K562 (cell line): ENCODE measurements around the gene OST4. TPM values are rescaled to one million over a fixed set of nuclear protein-coding genes. Genes with fewer than 3 reads are reported as not detected.
A peak's percentile ranks its signal among the peaks of the same experiment; 100 is the strongest.

Experiments
- ATAC-seq: fragments of 200-7000 bp; cut with Tn5 transposase; 3 replicates; pipeline ENCODE4 v1.9.1; 2020; ENCODE audit warnings: moderate library complexity
- BruUV-seq: library from RNA; stranded (reverse); fragments of 400-500 nt; replicated peaks from 2 replicates; lab custom pipeline; 2021; lab: Mats Ljungman, UMichigan
- CTCF ChIA-PET: fragments of 300-600 bp; formaldehyde crosslinking; extraction: SDS; loops from one replicate; lab custom pipeline; 2021; ENCODE audit warnings: low intra/inter-chr PET ratio; lab: Yijun Ruan, JAX
- POLR2A ChIA-PET: fragments of 300-600, 350-650 bp; sonication (Branson Sonifier 250); formaldehyde crosslinking; extraction: SDS; loops from one replicate; lab custom pipeline; 2021; ENCODE audit warnings: antibody characterized with exemption, inconsistent platforms; lab: Yijun Ruan, JAX
- DNase-seq, 4 experiments: peaks; one replicate each; pipeline versions ENCODE4 v3.0.0 to v3.0.0-alpha.2; 2011 to 2018; ENCODE audit warnings: low spot score in 3 of 4, mixed read lengths in 3 of 4; ENCODE audit errors: extremely low read depth in 1 of 4
- FAIRE-seq: peaks from 2 replicates; lab custom pipeline; 2011; peaks lifted over from hg19 to GRCh38; lab: Jason Lieb, UNC
- H2AFZ ChIP-seq: 2 replicates; pipeline ENCODE4 v1.6.0; 2011; ENCODE audit warnings: low read depth, low read length, control low read depth, inconsistent platforms
- H3K27ac ChIP-seq: fragments of 200-600 bp; 3 replicates; pipeline ENCODE4 v1.8.0; 2011; ENCODE audit warnings: low read depth, mild to moderate bottlenecking, control low read depth, inconsistent platforms, low read length, moderate library complexity, mixed read lengths; ENCODE audit errors: extremely low read depth
- H3K27me3 ChIP-seq, 2 experiments: fragments of 300-600 bp in 1 of 2; 2 replicates in 1 of 2; 3 replicates in 1 of 2; pipeline versions ENCODE4 v1.6.0 to v1.8.0; 2011; ENCODE audit warnings: inconsistent platforms in 2 of 2, low read length in 2 of 2, mild to moderate bottlenecking in 1 of 2, mixed read lengths in 1 of 2, moderate library complexity in 1 of 2; ENCODE audit not compliant: control insufficient read depth in 2 of 2, insufficient read depth in 2 of 2
- H3K36me3 ChIP-seq: fragments of 300-600 bp; 3 replicates; pipeline ENCODE4 v1.8.0; 2011; ENCODE audit warnings: mild to moderate bottlenecking, low read length, inconsistent platforms; ENCODE audit not compliant: control insufficient read depth, insufficient read depth
- H3K4me1 ChIP-seq, 2 experiments: fragments of 200-600 bp in 1 of 2; replicated peaks in 1 of 2; 2 replicates in 1 of 2; 3 replicates in 1 of 2; pipeline versions ENCODE4 v1.5.1 to v1.8.0; 2011; ENCODE audit warnings: inconsistent platforms in 2 of 2, low read length in 2 of 2, mild to moderate bottlenecking in 1 of 2, mixed read lengths in 1 of 2, moderate library complexity in 1 of 2; ENCODE audit not compliant: control insufficient read depth in 2 of 2, insufficient read depth in 2 of 2
- H3K4me2 ChIP-seq: 2 replicates; pipeline ENCODE4 v1.6.1; 2011; ENCODE audit warnings: low read length, control low read depth, inconsistent platforms, mixed read lengths; ENCODE audit not compliant: insufficient read depth
- H3K4me3 ChIP-seq: fragments of 200-600 bp; sonication (generic), shearing (Covaris generic); 2 replicates; pipeline ENCODE4 v1.5.1; 2016; ENCODE audit warnings: control low read depth, inconsistent platforms
- H3K79me2 ChIP-seq: fragments of 200-600 bp; 3 replicates; pipeline ENCODE4 v1.8.0; 2011; ENCODE audit warnings: low read length, inconsistent platforms; ENCODE audit not compliant: control insufficient read depth, insufficient read depth
- H3K9ac ChIP-seq, 2 experiments: 2 replicates each; pipeline versions ENCODE4 v1.6.0 to v1.6.1; 2011; ENCODE audit warnings: low read depth in 2 of 2, low read length in 2 of 2, control low read depth in 1 of 2, inconsistent platforms in 1 of 2, mild to moderate bottlenecking in 1 of 2, mixed read lengths in 1 of 2; ENCODE audit not compliant: insufficient read depth in 1 of 2
- H3K9me1 ChIP-seq: one replicate; pipeline ENCODE4 v1.6.0; 2011; ENCODE audit warnings: inconsistent platforms, mild to moderate bottlenecking, low read length, moderate library complexity; ENCODE audit not compliant: control insufficient read depth, insufficient read depth
- H3K9me3 ChIP-seq: replicated peaks from 2 replicates; pipeline ENCODE4 v1.5.1; 2011; ENCODE audit warnings: low read depth, low read length, inconsistent platforms; ENCODE audit not compliant: control insufficient read depth, insufficient read depth
- H4K20me1 ChIP-seq: replicated peaks from 2 replicates; pipeline ENCODE4 v1.6.1; 2011; ENCODE audit warnings: low read length, inconsistent platforms, mixed read lengths; ENCODE audit not compliant: control insufficient read depth, insufficient read depth
- HMBOX1 ChIP-seq: sonication (generic); IDR thresholded peaks from 2 replicates; pipeline ENCODE4 v1.6.1; 2016
- MITF ChIP-seq: IDR thresholded peaks from 2 replicates; pipeline ENCODE4 v1.6.1; 2014; ENCODE audit warnings: antibody characterized with exemption
- PKNOX1 ChIP-seq: fragments of 450-650 bp; IDR thresholded peaks from 2 replicates; pipeline ENCODE4 v1.6.1; 2016
- POLR2G ChIP-seq: fragments of 200-400 bp; formaldehyde crosslinking; IDR thresholded peaks from 2 replicates; pipeline ENCODE4 v1.6.1; 2017; ENCODE audit warnings: low read depth, mild to moderate bottlenecking, antibody characterized with exemption, low read length, moderate library complexity
- SAFB2 ChIP-seq: fragments of 200-400 bp; formaldehyde crosslinking; IDR thresholded peaks from 2 replicates; pipeline ENCODE4 v1.6.1; 2018; ENCODE audit warnings: borderline replicate concordance, low read length, low read depth, moderate library complexity; ENCODE audit not compliant: severe bottlenecking
- SNAPC5 ChIP-seq: fragments of 250-450 bp; sonication (Bioruptor Pico); IDR thresholded peaks from 2 replicates; pipeline ENCODE4 v1.8.0; 2021; ENCODE audit warnings: moderate library complexity, mild to moderate bottlenecking, inconsistent platforms
- STAT5A ChIP-seq: IDR thresholded peaks from 2 replicates; pipeline ENCODE4 v1.6.1; 2012; ENCODE audit warnings: low read length, inconsistent platforms, borderline replicate concordance
- ZBTB8A ChIP-seq: fragments of 450-650 bp; IDR thresholded peaks from 2 replicates; pipeline ENCODE4 v1.6.1; 2018; ENCODE audit warnings: mild to moderate bottlenecking, moderate library complexity; ENCODE audit not compliant: partially characterized antibody
- ZNF41 ChIP-seq: fragments of 250-450 bp; sonication (Bioruptor Pico); conservative IDR thresholded peaks from 2 replicates; pipeline ENCODE4 v1.4.0; 2020; ENCODE audit warnings: mild to moderate bottlenecking
- ZNF764 ChIP-seq: fragments of 250-450 bp; sonication (Bioruptor Pico); IDR thresholded peaks from 2 replicates; pipeline ENCODE4 v1.4.0; 2020; ENCODE audit warnings: low read depth, mild to moderate bottlenecking, moderate library complexity
- WGBS: fragments of 100-300 bp; shearing (Covaris generic); methylation state at CpG from one replicate; pipeline ENCODE4 v1.1.6; 2016; ENCODE audit warnings: low coverage, mixed read lengths; ENCODE audit not compliant: insufficient coverage; ENCODE audit errors: missing lambda C conversion rate; 5-methylcytosine and 5-hydroxymethylcytosine counted together
- in situ Hi-C: fragments of 300-500 bp; cut with MboI; formaldehyde crosslinking; loops from 4 replicates; pipeline ENCODE4 v1.15.0; 2018; ENCODE audit warnings: inconsistent platforms, mixed read lengths
- intact Hi-C: fragments of 100-400 bp; cut with micrococcal nuclease; formaldehyde crosslinking; loops from 2 replicates; pipeline ENCODE4 v1.14.2; 2022
- polyA plus RNA-seq, 8 experiments: library from polyadenylated mRNA; depleted of rRNA in 4 of 8; stranded (reverse) in 5 of 8; unstranded in 3 of 8; fragments of >200 nt; fragmentation: Nextera tagmentation in 2 of 8; fragmentation: Illumina TruSeq in 1 of 8; extraction: Ambion mirVana in 2 of 8; extraction: Trizol in 1 of 8; gene quantifications; 2 replicates each; pipeline versions ENCODE4 v1.2.1 to v1.2.3, GENCODE V29; 2011 to 2014; ENCODE audit warnings: inconsistent platforms in 1 of 8, missing spikeins in 1 of 8
- total RNA-seq, 7 experiments: library from RNA; depleted of rRNA in 6 of 7; stranded (reverse); fragments of >200 nt in 6 of 7; fragmentation: Illumina TruSeq in 2 of 7; extraction: Trizol in 2 of 7; gene quantifications; 2 replicates each; pipeline versions ENCODE4 v1.2.1 to v1.2.3, GENCODE V29; 2011 to 2021; ENCODE audit warnings: low replicate concordance in 1 of 7

OST4 gene
- total and polyA plus RNA-seq, 9 of the 15 experiments (the other 6 are each of a cell fraction or from before 2014, with no cell fraction given): 186 to 1,155 (median 355) TPM

GRCh38 chr2:27023740-27024139, 47.7 kb downstream of the OST4 start:
- CTCF ChIA-PET: no interaction called here

GRCh38 chr2:27021253-27022049, 50.0 kb downstream of the OST4 start:
- no TSS peak for BruUV-seq
- Histone ChIP-seq H3K4me3 (no peak overlapping the region), H3K36me3 (peaks cover 51% of the 10 kb centered on the region), H3K27me3 (no peaks in the 10 kb centered on the region), H3K9me1 (no peaks in the 10 kb centered on the region), H4K20me1 (0 out of 2 replicates have a peak, but pooled peaks cover 7% of the 10 kb centered on the region), H3K27ac (peak overlapping the region; percentile 64; the same call in 1 of the 3 replicates), H3K4me1 (peaks cover 48 to 49% of the 10 kb centered on the region in 2 experiments), H3K4me2 (no peak overlapping the region; the same call in 1 of the 2 replicates), H2AFZ (no peak overlapping the region), H3K9me3 (no peaks in the 10 kb centered on the region), H3K9ac (no peak overlapping the region), H3K79me2 (peaks cover 37% of the 10 kb centered on the region)
- POLR2A ChIA-PET: interaction anchor here (0.5 to 1.3 kb wide), 3 partner anchors 14 to 55 kb away, joined by 3 to 4 read pairs (median 3); no protein-coding TSS in a partner anchor
- ATAC-seq (no peak), FAIRE-seq (no peak), DNase-seq (no peak)
- CTCF ChIA-PET: interaction anchor here (6.8 kb wide), 1 partner anchor 60 kb away, joined by 65 read pairs; no protein-coding TSS in a partner anchor
- in situ Hi-C loops: loop anchor here (5.0 kb wide), 1 partner anchor 179 kb away; no protein-coding TSS in a partner anchor
- intact Hi-C loops: no loop called here
- 66% methylated on average over 11 of the region's 11 CpGs for WGBS
- TF ChIP-seq ZNF764 (CRISPR knock-in tag) (no peak), ZNF41 (CRISPR knock-in tag) (no peak), HMBOX1 (no peak), SAFB2 (no peak), ZBTB8A (no peak), STAT5A (no peak), MITF (no peak), PKNOX1 (peak; percentile 44; the same call in 1 of the 2 replicates)

More at GRCh38 chr2:27023740-27024139, 47.7 kb downstream of the OST4 start:
- FAIRE-seq (no peak), ATAC-seq (no peak)
- H3K79me2 ChIP-seq: peaks cover 17% of the 10 kb centered on the region
- peaks cover 29 to 54% of the 10 kb centered on the region in 2 experiments for H3K4me1 ChIP-seq
- no peaks in the 10 kb centered on the region for H3K9me3 ChIP-seq
- H3K9ac ChIP-seq: 0 out of 4 replicates have a peak overlapping the region, but pooled peaks of 1 of the 2 experiments have one; percentile 4
- no peak overlapping the region for H3K27ac ChIP-seq
- WGBS: 89% methylated on average over 7 of the region's 7 CpGs
- TF ChIP-seq POLR2G: peak; percentile 30; the same call in 1 of the 2 replicates
- no peak for TF ChIP-seq SNAPC5 (CRISPR knock-in tag)
- TF ChIP-seq, all 486 proteins: peak for 1
- no peak overlapping the region for H2AFZ ChIP-seq
- no peaks in the 10 kb centered on the region for H3K27me3 ChIP-seq
- H3K4me2 ChIP-seq: no peak overlapping the region
- H4K20me1 ChIP-seq: 0 out of 2 replicates have a peak, but pooled peaks cover 7% of the 10 kb centered on the region
- no peak overlapping the region for H3K4me3 ChIP-seq
- peaks cover 70% of the 10 kb centered on the region for H3K36me3 ChIP-seq
- no peaks in the 10 kb centered on the region for H3K9me1 ChIP-seq
- intact Hi-C loops: no loop called here
- in situ Hi-C loops: loop anchor here (5.0 kb wide), 1 partner anchor 181 kb away; no protein-coding TSS in a partner anchor
- DNase-seq: no peak
- no TSS peak for BruUV-seq
- POLR2A ChIA-PET: interaction anchor here (0.6 to 1.5 kb wide), 6 partner anchors 10 to 258 kb away, joined by 3 to 5 read pairs (median 4); partner anchors contain the start of gene TRIM54
